Measurements from ENCODE around the gene MARCHF9. TPM values are rescaled to one million over a fixed set of nuclear protein-coding genes. Genes with fewer than 3 reads are reported as not detected.

MARCHF9 gene
- total RNA-seq, 2 experiments from 2014 or later: 20.9 to 22.5 TPM

- peaks cover 38% of the 10 kb centered on the region for H3K4me1 Mint-ChIP-seq
- CTCF ChIA-PET: interaction anchor here (0.5 to 1.8 kb wide), 10 partner anchors 9 to 1628 kb away, joined by 3 to 9 read pairs (median 5); partner anchors contain the start of genes EEF1AKMT3, METTL1 and TSFM
- no peaks in the 10 kb centered on the region for H3K9me3 Mint-ChIP-seq (ENCODE audit: low read depth)
- peaks cover 33% of the 10 kb centered on the region for H3K36me3 Mint-ChIP-seq (ENCODE audit: low read depth)
- DNase-seq: no peak
- no peak overlapping the region for H3K4me3 Mint-ChIP-seq
- POLR2A ChIA-PET: no interaction called here
- intact Hi-C loops (cut with DNase I, micrococcal nuclease): loop anchor here in 1 of 2 experiments (10.0 kb wide), 1 partner anchor 1124 kb away; the partner anchor contains the start of gene BAZ2A
- H3K27me3 Mint-ChIP-seq: peaks cover 2% of the 10 kb centered on the region
- no peak overlapping the region for H3K27ac Mint-ChIP-seq
- ATAC-seq: no peak
Measured at GRCh38 chr12:57758552-57759359, 3.9 kb downstream of the MARCHF9 start.

- intact Hi-C loops (cut with DNase I, micrococcal nuclease): loop anchor here in 1 of 2 experiments (10.0 kb wide), 1 partner anchor 1125 kb away; the partner anchor contains the start of gene BAZ2A
- no peak overlapping the region for H3K27ac Mint-ChIP-seq
- H3K27me3 Mint-ChIP-seq: peaks cover 3% of the 10 kb centered on the region
- ATAC-seq: peak; percentile 26
- no peak overlapping the region for H3K4me3 Mint-ChIP-seq
- peak; percentile 64 for DNase-seq
- H3K4me1 Mint-ChIP-seq: peaks cover 35% of the 10 kb centered on the region
- H3K36me3 Mint-ChIP-seq (ENCODE audit: low read depth): peaks cover 38% of the 10 kb centered on the region
- CTCF ChIA-PET: interaction anchor here (0.6 to 1.8 kb wide), 20 partner anchors 8 to 1431 kb away, joined by 3 to 9 read pairs (median 4); partner anchors contain the start of genes EEF1AKMT3, METTL1 and TSFM
- no peaks in the 10 kb centered on the region for H3K9me3 Mint-ChIP-seq (ENCODE audit: low read depth)
- POLR2A ChIA-PET: interaction anchor here (1.0 kb wide), 1 partner anchor 15 kb away, joined by 3 read pairs; the partner anchor contains the start of gene TSPAN31
Measured at GRCh38 chr12:57759360-57759980, 4.6 kb downstream of the MARCHF9 start.

GRCh38 chr12:57760347-57760982, 5.6 kb downstream of the MARCHF9 start:
- no peak for DNase-seq
- H3K4me3 Mint-ChIP-seq: no peak overlapping the region
- CTCF ChIA-PET: interaction anchor here (0.9 to 1.2 kb wide), 4 partner anchors 20 to 170 kb away, joined by 3 to 8 read pairs (median 4); partner anchors contain the start of gene PIP4K2C
- H3K9me3 Mint-ChIP-seq (ENCODE audit: low read depth): no peaks in the 10 kb centered on the region
- peaks cover 38% of the 10 kb centered on the region for H3K36me3 Mint-ChIP-seq (ENCODE audit: low read depth)
- H3K27me3 Mint-ChIP-seq: peaks cover 3% of the 10 kb centered on the region
- intact Hi-C loops (cut with DNase I, micrococcal nuclease): no loop called here
- H3K27ac Mint-ChIP-seq: no peak overlapping the region
- peaks cover 35% of the 10 kb centered on the region for H3K4me1 Mint-ChIP-seq
- ATAC-seq: no peak
- POLR2A ChIA-PET: interaction anchor here (0.5 to 1.0 kb wide), 2 partner anchors 16 to 17 kb away, joined by 3 to 7 read pairs; partner anchors contain the start of gene TSPAN31

GRCh38 chr12:57761391-57761998, 6.6 kb downstream of the MARCHF9 start:
- Mint-ChIP-seq H3K27ac (no peak overlapping the region), H3K9me3 (ENCODE audit: low read depth) (no peaks in the 10 kb centered on the region), H3K4me1 (peaks cover 39% of the 10 kb centered on the region), H3K27me3 (peaks cover 7% of the 10 kb centered on the region), H3K36me3 (ENCODE audit: low read depth) (peaks cover 41% of the 10 kb centered on the region), H3K4me3 (no peak overlapping the region)
- DNase-seq (no peak), ATAC-seq (no peak)
- intact Hi-C loops (cut with DNase I, micrococcal nuclease): no loop called here
- CTCF ChIA-PET: interaction anchor here (0.7 to 1.5 kb wide), 4 partner anchors 21 to 145 kb away, joined by 3 to 5 read pairs (median 3); partner anchors contain the start of gene TSFM
- POLR2A ChIA-PET: no interaction called here

GRCh38 chr12:57762463-57762862, 7.6 kb downstream of the MARCHF9 start:
- Mint-ChIP-seq H3K4me3 (no peak overlapping the region), H3K27me3 (peaks cover 10% of the 10 kb centered on the region), H3K4me1 (peaks cover 38% of the 10 kb centered on the region), H3K36me3 (ENCODE audit: low read depth) (peaks cover 39% of the 10 kb centered on the region), H3K27ac (no peak overlapping the region), H3K9me3 (ENCODE audit: low read depth) (no peaks in the 10 kb centered on the region)
- no peak for ATAC-seq
- intact Hi-C loops (cut with DNase I, micrococcal nuclease): no loop called here
- ChIA-PET CTCF (interaction anchor here (1.0 to 1.5 kb wide), 2 partner anchors 20 to 142 kb away, joined by 3 to 5 read pairs; partner anchors contain the start of gene TSFM), POLR2A (no interaction called here)
- no peak for DNase-seq

GRCh38 chr12:57763881-57764661, 9.2 kb downstream of the MARCHF9 start:
- ChIA-PET POLR2A (no interaction called here), CTCF (interaction anchor here (0.6 to 1.5 kb wide), 6 partner anchors 8 to 84 kb away, joined by 3 to 8 read pairs (median 5); partner anchors contain the start of gene TSPAN31)
- Mint-ChIP-seq H3K9me3 (ENCODE audit: low read depth) (no peaks in the 10 kb centered on the region), H3K4me3 (peak overlapping the region; percentile 83), H3K27ac (no peak overlapping the region), H3K4me1 (peaks cover 38% of the 10 kb centered on the region), H3K36me3 (ENCODE audit: low read depth) (peaks cover 43% of the 10 kb centered on the region), H3K27me3 (peaks cover 10% of the 10 kb centered on the region)
- no peak for DNase-seq
- ATAC-seq: no peak
- intact Hi-C loops (cut with DNase I, micrococcal nuclease): no loop called here

GRCh38 chr12:57764662-57765002, 9.7 kb downstream of the MARCHF9 start:
- ATAC-seq (peak; percentile 25), DNase-seq (peak; percentile 55)
- ChIA-PET POLR2A (no interaction called here), CTCF (interaction anchor here (0.6 to 1.5 kb wide), 7 partner anchors 8 to 128 kb away, joined by 3 to 8 read pairs (median 5); partner anchors contain the start of gene TSPAN31)
- H3K9me3 Mint-ChIP-seq (ENCODE audit: low read depth): no peaks in the 10 kb centered on the region
- H3K4me1 Mint-ChIP-seq: peaks cover 33% of the 10 kb centered on the region
- H3K27me3 Mint-ChIP-seq: peaks cover 10% of the 10 kb centered on the region
- peaks cover 47% of the 10 kb centered on the region for H3K36me3 Mint-ChIP-seq (ENCODE audit: low read depth)
- H3K4me3 Mint-ChIP-seq: peak overlapping the region; percentile 83
- intact Hi-C loops (cut with DNase I, micrococcal nuclease): loop anchor here in 1 of 2 experiments (1.0 kb wide), 1 partner anchor 8 kb away; no protein-coding TSS in a partner anchor
- peak overlapping the region; percentile 84 for H3K27ac Mint-ChIP-seq

- POLR2A ChIA-PET: interaction anchor here (1.0 to 1.2 kb wide), 2 partner anchors 16 to 19 kb away, joined by 3 read pairs; no protein-coding TSS in a partner anchor
- peaks cover 10% of the 10 kb centered on the region for H3K27me3 Mint-ChIP-seq
- ATAC-seq (peak; percentile 79), DNase-seq (peak; percentile 79)
- H3K4me3 Mint-ChIP-seq: peak overlapping the region; percentile 83
- CTCF ChIA-PET: interaction anchor here (0.6 to 3.8 kb wide), 9 partner anchors 9 to 132 kb away, joined by 3 to 54 read pairs (median 5); partner anchors contain the start of genes B4GALNT1, MARCHF9, TSFM and TSPAN31
- intact Hi-C loops (cut with DNase I, micrococcal nuclease): loop anchor here in 1 of 2 experiments (1.0 kb wide), 1 partner anchor 9 kb away; no protein-coding TSS in a partner anchor
- H3K9me3 Mint-ChIP-seq (ENCODE audit: low read depth): no peaks in the 10 kb centered on the region
- H3K36me3 Mint-ChIP-seq (ENCODE audit: low read depth): peaks cover 53% of the 10 kb centered on the region
- peaks cover 29% of the 10 kb centered on the region for H3K4me1 Mint-ChIP-seq
- peak overlapping the region; percentile 84 for H3K27ac Mint-ChIP-seq
Measured at GRCh38 chr12:57765003-57765697, 10.2 kb downstream of the MARCHF9 start.

GRCh38 chr12:57765698-57766463, 11.0 kb downstream of the MARCHF9 start:
- peaks cover 57% of the 10 kb centered on the region for H3K36me3 Mint-ChIP-seq (ENCODE audit: low read depth)
- CTCF ChIA-PET: interaction anchor here (0.6 to 3.8 kb wide), 11 partner anchors 9 to 133 kb away, joined by 3 to 54 read pairs (median 3); partner anchors contain the start of genes B4GALNT1, MARCHF9 and TSFM
- peak overlapping the region; percentile 83 for H3K4me3 Mint-ChIP-seq
- ATAC-seq: peak; percentile 10
- POLR2A ChIA-PET: interaction anchor here (0.7 to 1.5 kb wide), 5 partner anchors 9 to 73 kb away, joined by 3 to 4 read pairs (median 3); no protein-coding TSS in a partner anchor
- peak; percentile 31 for DNase-seq
- intact Hi-C loops (cut with DNase I, micrococcal nuclease): loop anchor here in 1 of 2 experiments (1.0 kb wide), 1 partner anchor 10 kb away; no protein-coding TSS in a partner anchor
- no peaks in the 10 kb centered on the region for H3K9me3 Mint-ChIP-seq (ENCODE audit: low read depth)
- peaks cover 34% of the 10 kb centered on the region for H3K4me1 Mint-ChIP-seq
- peaks cover 10% of the 10 kb centered on the region for H3K27me3 Mint-ChIP-seq
- peak overlapping the region; percentile 84 for H3K27ac Mint-ChIP-seq

All from activated CD4-positive, alpha-beta T cell treated with anti-CD3 and anti-CD28 coated beads for 36 hours (primary cell).